K562 (cell line): ENCODE results near the gene MRPS5. TPM values are rescaled to one million over a fixed set of nuclear protein-coding genes. Genes with fewer than 3 reads are reported as not detected.

Source experiments
- ATAC-seq: fragments of 200-7000 bp; cut with Tn5 transposase; 3 replicates; pipeline ENCODE4 v1.9.1; 2020; ENCODE audit warnings: moderate library complexity
- BruUV-seq: library from RNA; stranded (reverse); fragments of 400-500 nt; replicated peaks from 2 replicates; lab custom pipeline; 2021; lab: Mats Ljungman, UMichigan
- CTCF ChIA-PET: fragments of 300-600 bp; formaldehyde crosslinking; extraction: SDS; loops from one replicate; lab custom pipeline; 2021; ENCODE audit warnings: low intra/inter-chr PET ratio; lab: Yijun Ruan, JAX
- POLR2A ChIA-PET: fragments of 300-600, 350-650 bp; sonication (Branson Sonifier 250); formaldehyde crosslinking; extraction: SDS; loops from one replicate; lab custom pipeline; 2021; ENCODE audit warnings: antibody characterized with exemption, inconsistent platforms; lab: Yijun Ruan, JAX
- DNase-seq, 4 experiments: peaks; one replicate each; pipeline versions ENCODE4 v3.0.0 to v3.0.0-alpha.2; 2011 to 2018; ENCODE audit warnings: low spot score in 3 of 4, mixed read lengths in 3 of 4; ENCODE audit errors: extremely low read depth in 1 of 4
- FAIRE-seq: peaks from 2 replicates; lab custom pipeline; 2011; peaks lifted over from hg19 to GRCh38; lab: Jason Lieb, UNC
- H2AFZ ChIP-seq: 2 replicates; pipeline ENCODE4 v1.6.0; 2011; ENCODE audit warnings: low read depth, low read length, control low read depth, inconsistent platforms
- H3K27ac ChIP-seq: fragments of 200-600 bp; 3 replicates; pipeline ENCODE4 v1.8.0; 2011; ENCODE audit warnings: low read depth, mild to moderate bottlenecking, control low read depth, inconsistent platforms, low read length, moderate library complexity, mixed read lengths; ENCODE audit errors: extremely low read depth
- H3K27me3 ChIP-seq, 2 experiments: fragments of 300-600 bp in 1 of 2; 2 replicates in 1 of 2; 3 replicates in 1 of 2; pipeline versions ENCODE4 v1.6.0 to v1.8.0; 2011; ENCODE audit warnings: inconsistent platforms in 2 of 2, low read length in 2 of 2, mild to moderate bottlenecking in 1 of 2, mixed read lengths in 1 of 2, moderate library complexity in 1 of 2; ENCODE audit not compliant: control insufficient read depth in 2 of 2, insufficient read depth in 2 of 2
- H3K36me3 ChIP-seq: fragments of 300-600 bp; 3 replicates; pipeline ENCODE4 v1.8.0; 2011; ENCODE audit warnings: mild to moderate bottlenecking, low read length, inconsistent platforms; ENCODE audit not compliant: control insufficient read depth, insufficient read depth
- H3K4me1 ChIP-seq, 2 experiments: fragments of 200-600 bp in 1 of 2; replicated peaks in 1 of 2; 2 replicates in 1 of 2; 3 replicates in 1 of 2; pipeline versions ENCODE4 v1.5.1 to v1.8.0; 2011; ENCODE audit warnings: inconsistent platforms in 2 of 2, low read length in 2 of 2, mild to moderate bottlenecking in 1 of 2, mixed read lengths in 1 of 2, moderate library complexity in 1 of 2; ENCODE audit not compliant: control insufficient read depth in 2 of 2, insufficient read depth in 2 of 2
- H3K4me2 ChIP-seq: 2 replicates; pipeline ENCODE4 v1.6.1; 2011; ENCODE audit warnings: low read length, control low read depth, inconsistent platforms, mixed read lengths; ENCODE audit not compliant: insufficient read depth
- H3K4me3 ChIP-seq: fragments of 200-600 bp; sonication (generic), shearing (Covaris generic); 2 replicates; pipeline ENCODE4 v1.5.1; 2016; ENCODE audit warnings: control low read depth, inconsistent platforms
- H3K79me2 ChIP-seq: fragments of 200-600 bp; 3 replicates; pipeline ENCODE4 v1.8.0; 2011; ENCODE audit warnings: low read length, inconsistent platforms; ENCODE audit not compliant: control insufficient read depth, insufficient read depth
- H3K9ac ChIP-seq, 2 experiments: 2 replicates each; pipeline versions ENCODE4 v1.6.0 to v1.6.1; 2011; ENCODE audit warnings: low read depth in 2 of 2, low read length in 2 of 2, control low read depth in 1 of 2, inconsistent platforms in 1 of 2, mild to moderate bottlenecking in 1 of 2, mixed read lengths in 1 of 2; ENCODE audit not compliant: insufficient read depth in 1 of 2
- H3K9me1 ChIP-seq: one replicate; pipeline ENCODE4 v1.6.0; 2011; ENCODE audit warnings: inconsistent platforms, mild to moderate bottlenecking, low read length, moderate library complexity; ENCODE audit not compliant: control insufficient read depth, insufficient read depth
- H3K9me3 ChIP-seq: replicated peaks from 2 replicates; pipeline ENCODE4 v1.5.1; 2011; ENCODE audit warnings: low read depth, low read length, inconsistent platforms; ENCODE audit not compliant: control insufficient read depth, insufficient read depth
- H4K20me1 ChIP-seq: replicated peaks from 2 replicates; pipeline ENCODE4 v1.6.1; 2011; ENCODE audit warnings: low read length, inconsistent platforms, mixed read lengths; ENCODE audit not compliant: control insufficient read depth, insufficient read depth
- DNMT1 ChIP-seq: fragments of 450-650 bp; IDR thresholded peaks from 2 replicates; pipeline ENCODE4 v1.6.1; 2016; ENCODE audit warnings: antibody characterized with exemption, mild to moderate bottlenecking
- FOXJ2 ChIP-seq: fragments of 200-800 bp; sonication (Bioruptor generic); IDR thresholded peaks from 2 replicates; pipeline ENCODE4 v1.6.1; 2016; ENCODE audit warnings: missing genetic modification characterization, missing compliant biosample characterization
- FOXK2 ChIP-seq, 2 experiments: fragments of 450-650 bp; IDR thresholded peaks in 1 of 2; conservative IDR thresholded peaks in 1 of 2; 2 replicates each; pipeline ENCODE4 v1.6.1; 2016; ENCODE audit warnings: low read depth in 2 of 2, mild to moderate bottlenecking in 1 of 2
- GTF2A2 ChIP-seq: IDR thresholded peaks from 2 replicates; pipeline ENCODE4 v1.6.1; 2016; ENCODE audit warnings: mild to moderate bottlenecking, missing genetic modification characterization, missing compliant biosample characterization
- JUND ChIP-seq, 2 experiments: IDR thresholded peaks; 2 replicates in 1 of 2; 3 replicates in 1 of 2; pipeline ENCODE4 v1.6.1; 2011; ENCODE audit warnings: borderline replicate concordance in 2 of 2, low read depth in 2 of 2, low read length in 2 of 2, improper control_type of control experiment in 1 of 2, missing biosample characterization in 1 of 2, missing genetic modification characterization in 1 of 2, missing genetic modification reagents in 1 of 2
- POLR3A ChIP-seq: IDR thresholded peaks from 2 replicates; pipeline ENCODE4 v1.6.1; 2011; ENCODE audit warnings: borderline replicate concordance, mild to moderate bottlenecking, moderate library complexity; ENCODE audit not compliant: insufficient read length, insufficient read depth; ENCODE audit errors: extremely low read depth
- RBM14 ChIP-seq: fragments of 200-400 bp; formaldehyde crosslinking; IDR thresholded peaks from 2 replicates; pipeline ENCODE4 v1.6.1; 2018; ENCODE audit warnings: low read depth, mild to moderate bottlenecking, low read length, moderate library complexity, borderline replicate concordance; ENCODE audit not compliant: insufficient read depth
- RBM15 ChIP-seq: fragments of 200-400 bp; formaldehyde crosslinking; IDR thresholded peaks from 2 replicates; pipeline ENCODE4 v1.6.1; 2018; ENCODE audit warnings: mild to moderate bottlenecking, low read length, moderate library complexity; ENCODE audit not compliant: insufficient read depth
- SREBF2 ChIP-seq: sonication (generic); formaldehyde crosslinking; IDR thresholded peaks from 2 replicates; pipeline ENCODE4 v1.4.0; 2020; ENCODE audit warnings: mild to moderate bottlenecking, missing genetic modification reagents
- TAF15 ChIP-seq: fragments of 200-400 bp; formaldehyde crosslinking; IDR thresholded peaks from 2 replicates; pipeline ENCODE4 v1.6.1; 2017; ENCODE audit warnings: mild to moderate bottlenecking, low read depth, low read length, moderate library complexity
- ZNF586 ChIP-seq: fragments of 450-650 bp; formaldehyde crosslinking; conservative IDR thresholded peaks from 2 replicates; pipeline ENCODE4 v1.4.0; 2020; ENCODE audit warnings: mild to moderate bottlenecking, moderate library complexity
- WGBS: fragments of 100-300 bp; shearing (Covaris generic); methylation state at CpG from one replicate; pipeline ENCODE4 v1.1.6; 2016; ENCODE audit warnings: low coverage, mixed read lengths; ENCODE audit not compliant: insufficient coverage; ENCODE audit errors: missing lambda C conversion rate; 5-methylcytosine and 5-hydroxymethylcytosine counted together
- in situ Hi-C: fragments of 300-500 bp; cut with MboI; formaldehyde crosslinking; loops from 4 replicates; pipeline ENCODE4 v1.15.0; 2018; ENCODE audit warnings: inconsistent platforms, mixed read lengths
- intact Hi-C: fragments of 100-400 bp; cut with micrococcal nuclease; formaldehyde crosslinking; loops from 2 replicates; pipeline ENCODE4 v1.14.2; 2022
- polyA plus RNA-seq, 8 experiments: library from polyadenylated mRNA; depleted of rRNA in 4 of 8; stranded (reverse) in 5 of 8; unstranded in 3 of 8; fragments of >200 nt; fragmentation: Nextera tagmentation in 2 of 8; fragmentation: Illumina TruSeq in 1 of 8; extraction: Ambion mirVana in 2 of 8; extraction: Trizol in 1 of 8; gene quantifications; 2 replicates each; pipeline versions ENCODE4 v1.2.1 to v1.2.3, GENCODE V29; 2011 to 2014; ENCODE audit warnings: inconsistent platforms in 1 of 8, missing spikeins in 1 of 8
- total RNA-seq, 7 experiments: library from RNA; depleted of rRNA in 6 of 7; stranded (reverse); fragments of >200 nt in 6 of 7; fragmentation: Illumina TruSeq in 2 of 7; extraction: Trizol in 2 of 7; gene quantifications; 2 replicates each; pipeline versions ENCODE4 v1.2.1 to v1.2.3, GENCODE V29; 2011 to 2021; ENCODE audit warnings: low replicate concordance in 1 of 7
- TF ChIP-seq, protein P1 (sequence below): sonication (generic); formaldehyde crosslinking; IDR thresholded peaks from 2 replicates; pipeline ENCODE4 v1.8.0; 2022; ENCODE audit warnings: missing genetic modification reagents, mild to moderate bottlenecking, moderate library complexity, borderline replicate concordance
- TF ChIP-seq, protein P2 (sequence below), 2 experiments: fragments of 150-350 bp in 1 of 2; IDR thresholded peaks; 2 replicates each; pipeline ENCODE4 v1.6.1; 2012 to 2016; ENCODE audit warnings: low read depth in 2 of 2, low read length in 2 of 2, mild to moderate bottlenecking in 1 of 2, moderate library complexity in 1 of 2
- TF ChIP-seq, protein P3 (sequence below): sonication (generic); formaldehyde crosslinking; IDR thresholded peaks from 2 replicates; pipeline ENCODE4 v1.8.1; 2023; ENCODE audit warnings: mild to moderate bottlenecking, missing genetic modification reagents

Gene MRPS5
- total and polyA plus RNA-seq, 9 of the 15 experiments (the other 6 are each of a cell fraction or from before 2014, with no cell fraction given), result 85.0 to 162 (median 118) TPM

DNA sequence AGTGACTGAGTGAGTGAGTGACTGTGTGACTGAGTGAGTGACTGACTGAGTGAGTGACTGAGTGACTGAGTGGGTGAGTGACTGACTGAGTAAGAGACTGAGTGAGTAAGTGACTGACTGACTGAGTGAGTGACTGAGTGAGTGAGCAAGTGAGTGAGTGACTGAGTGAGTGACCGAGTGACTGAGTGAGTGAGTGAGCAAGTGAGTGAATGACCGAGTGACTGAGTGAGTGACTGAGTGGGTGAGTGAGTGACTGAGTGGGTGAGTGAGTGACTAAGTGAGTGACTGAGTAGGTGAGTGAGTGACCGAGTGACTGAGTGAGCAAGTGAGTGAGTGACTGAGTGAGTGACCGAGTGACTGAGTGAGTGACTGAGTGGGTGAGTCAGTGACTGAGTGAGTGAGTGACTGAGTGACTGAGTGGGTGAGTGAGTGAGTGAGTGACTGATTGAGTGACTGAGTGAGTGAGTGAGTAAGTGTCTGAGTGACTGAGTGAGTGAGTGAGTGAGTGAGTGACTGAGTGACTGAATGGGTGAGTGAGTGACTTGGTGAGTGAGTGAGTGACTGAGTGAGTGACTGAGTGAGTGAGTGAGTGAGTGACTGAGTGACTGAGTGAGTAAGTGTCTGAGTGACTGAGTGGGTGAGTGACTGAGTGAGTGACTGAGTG is 82.8 kb downstream of the MRPS5 start:
- no TSS peak for BruUV-seq
- in situ Hi-C loops (no loop called here), intact Hi-C loops (no loop called here)
- H3K4me1 ChIP-seq, result no peaks in the 10 kb centered on the region
- no peak for FAIRE-seq
- no peaks in the 10 kb centered on the region for H3K9me1 ChIP-seq
- H3K9me3 ChIP-seq, result no peaks in the 10 kb centered on the region
- H3K9ac ChIP-seq, result no peak overlapping the region
- ChIA-PET POLR2A (no interaction called here), CTCF (no interaction called here)
- no peak overlapping the region for H3K4me2 ChIP-seq
- H3K27me3 ChIP-seq, result peaks cover 6 to 26% of the 10 kb centered on the region in 2 experiments; a peak in 3 of 5 replicates
- no peak for DNase-seq
- no peaks in the 10 kb centered on the region for H3K36me3 ChIP-seq
- H3K27ac ChIP-seq, result no peak overlapping the region
- no peak overlapping the region for H2AFZ ChIP-seq
- no peak overlapping the region for H3K4me3 ChIP-seq
- WGBS, result 0% methylated on average over 4 of the region's 4 CpGs
- ATAC-seq, result no peak
- no peaks in the 10 kb centered on the region for H4K20me1 ChIP-seq
- H3K79me2 ChIP-seq, result no peaks in the 10 kb centered on the region
- TF ChIP-seq FOXJ2 (tag), result no peak
- TF ChIP-seq RBM14, result no peak
- no peak for TF ChIP-seq DNMT1
- TF ChIP-seq POLR3A, result no peak
- no peak for TF ChIP-seq ZNF586 (CRISPR knock-in tag)
- TF ChIP-seq SREBF2 (CRISPR knock-in tag), result no peak
- TF ChIP-seq, protein P1, sequence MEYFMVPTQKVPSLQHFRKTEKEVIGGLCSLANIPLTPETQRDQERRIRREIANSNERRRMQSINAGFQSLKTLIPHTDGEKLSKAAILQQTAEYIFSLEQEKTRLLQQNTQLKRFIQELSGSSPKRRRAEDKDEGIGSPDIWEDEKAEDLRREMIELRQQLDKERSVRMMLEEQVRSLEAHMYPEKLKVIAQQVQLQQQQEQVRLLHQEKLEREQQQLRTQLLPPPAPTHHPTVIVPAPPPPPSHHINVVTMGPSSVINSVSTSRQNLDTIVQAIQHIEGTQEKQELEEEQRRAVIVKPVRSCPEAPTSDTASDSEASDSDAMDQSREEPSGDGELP (CRISPR knock-in tag), result no peak
- no peak for TF ChIP-seq RBM15
- TF ChIP-seq FOXK2 (conservative IDR thresholded peaks at IDR 0.05 in 1 of 2, IDR thresholded peaks at IDR 0.05 in 1 of 2; ENCODE audit: low read depth in 2 of 2), result no peak
- TF ChIP-seq, protein P2, sequence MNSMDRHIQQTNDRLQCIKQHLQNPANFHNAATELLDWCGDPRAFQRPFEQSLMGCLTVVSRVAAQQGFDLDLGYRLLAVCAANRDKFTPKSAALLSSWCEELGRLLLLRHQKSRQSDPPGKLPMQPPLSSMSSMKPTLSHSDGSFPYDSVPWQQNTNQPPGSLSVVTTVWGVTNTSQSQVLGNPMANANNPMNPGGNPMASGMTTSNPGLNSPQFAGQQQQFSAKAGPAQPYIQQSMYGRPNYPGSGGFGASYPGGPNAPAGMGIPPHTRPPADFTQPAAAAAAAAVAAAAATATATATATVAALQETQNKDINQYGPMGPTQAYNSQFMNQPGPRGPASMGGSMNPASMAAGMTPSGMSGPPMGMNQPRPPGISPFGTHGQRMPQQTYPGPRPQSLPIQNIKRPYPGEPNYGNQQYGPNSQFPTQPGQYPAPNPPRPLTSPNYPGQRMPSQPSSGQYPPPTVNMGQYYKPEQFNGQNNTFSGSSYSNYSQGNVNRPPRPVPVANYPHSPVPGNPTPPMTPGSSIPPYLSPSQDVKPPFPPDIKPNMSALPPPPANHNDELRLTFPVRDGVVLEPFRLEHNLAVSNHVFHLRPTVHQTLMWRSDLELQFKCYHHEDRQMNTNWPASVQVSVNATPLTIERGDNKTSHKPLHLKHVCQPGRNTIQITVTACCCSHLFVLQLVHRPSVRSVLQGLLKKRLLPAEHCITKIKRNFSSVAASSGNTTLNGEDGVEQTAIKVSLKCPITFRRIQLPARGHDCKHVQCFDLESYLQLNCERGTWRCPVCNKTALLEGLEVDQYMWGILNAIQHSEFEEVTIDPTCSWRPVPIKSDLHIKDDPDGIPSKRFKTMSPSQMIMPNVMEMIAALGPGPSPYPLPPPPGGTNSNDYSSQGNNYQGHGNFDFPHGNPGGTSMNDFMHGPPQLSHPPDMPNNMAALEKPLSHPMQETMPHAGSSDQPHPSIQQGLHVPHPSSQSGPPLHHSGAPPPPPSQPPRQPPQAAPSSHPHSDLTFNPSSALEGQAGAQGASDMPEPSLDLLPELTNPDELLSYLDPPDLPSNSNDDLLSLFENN (IDR thresholded peaks at IDR 0.05; ENCODE audit: low read depth in 2 of 2, low read length in 2 of 2), result no peak
- no peak for TF ChIP-seq GTF2A2 (tag)
- TF ChIP-seq JUND (IDR thresholded peaks at IDR 0.05; ENCODE audit: borderline replicate concordance, low read depth, low read length), result no peak
- no peak for TF ChIP-seq JUND (tag; IDR thresholded peaks at IDR 0.05; ENCODE audit: borderline replicate concordance, low read depth, low read length)
- TF ChIP-seq TAF15, result no peak
- TF ChIP-seq, protein P3, sequence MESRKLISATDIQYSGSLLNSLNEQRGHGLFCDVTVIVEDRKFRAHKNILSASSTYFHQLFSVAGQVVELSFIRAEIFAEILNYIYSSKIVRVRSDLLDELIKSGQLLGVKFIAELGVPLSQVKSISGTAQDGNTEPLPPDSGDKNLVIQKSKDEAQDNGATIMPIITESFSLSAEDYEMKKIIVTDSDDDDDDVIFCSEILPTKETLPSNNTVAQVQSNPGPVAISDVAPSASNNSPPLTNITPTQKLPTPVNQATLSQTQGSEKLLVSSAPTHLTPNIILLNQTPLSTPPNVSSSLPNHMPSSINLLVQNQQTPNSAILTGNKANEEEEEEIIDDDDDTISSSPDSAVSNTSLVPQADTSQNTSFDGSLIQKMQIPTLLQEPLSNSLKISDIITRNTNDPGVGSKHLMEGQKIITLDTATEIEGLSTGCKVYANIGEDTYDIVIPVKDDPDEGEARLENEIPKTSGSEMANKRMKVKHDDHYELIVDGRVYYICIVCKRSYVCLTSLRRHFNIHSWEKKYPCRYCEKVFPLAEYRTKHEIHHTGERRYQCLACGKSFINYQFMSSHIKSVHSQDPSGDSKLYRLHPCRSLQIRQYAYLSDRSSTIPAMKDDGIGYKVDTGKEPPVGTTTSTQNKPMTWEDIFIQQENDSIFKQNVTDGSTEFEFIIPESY (CRISPR knock-in tag), result no peak
